CD14-positive monocyte (primary cell): ENCODE results near the gene TGFBR1. TPM values are rescaled to one million over a fixed set of nuclear protein-coding genes. Genes with fewer than 3 reads are reported as not detected.
A peak's percentile ranks its signal among the peaks of the same experiment; 100 is the strongest.

Source experiments
- DNase-seq, 3 donors: peaks; one replicate each; pipeline ENCODE4 v3.0.0-alpha.2; 2011 to 2022
- H2AFZ ChIP-seq: 2 replicates; pipeline ENCODE4 v1.6.0; 2012; ENCODE audit warnings: mild to moderate bottlenecking, low read depth, low read length, inconsistent platforms; ENCODE audit not compliant: insufficient read depth, poor library complexity, severe bottlenecking
- H3K27ac ChIP-seq, 2 donors: 1 replicate in 1 of 2; 2 replicates in 1 of 2; pipeline ENCODE4 v1.5.1; 2012 to 2013; ENCODE audit warnings: low read length in 2 of 2, control low read depth in 1 of 2, inconsistent platforms in 1 of 2, low read depth in 1 of 2, mild to moderate bottlenecking in 1 of 2
- H3K27me3 ChIP-seq, 2 donors: one replicate each; pipeline versions ENCODE4 v1.6.0 to v1.6.1; 2011 to 2013; ENCODE audit warnings: low read length in 2 of 2; ENCODE audit not compliant: control insufficient read depth in 2 of 2, insufficient read depth in 2 of 2
- H3K36me3 ChIP-seq, 2 donors: replicated peaks in 1 of 2; 1 replicate in 1 of 2; 2 replicates in 1 of 2; pipeline versions ENCODE4 v1.5.1 to v1.6.1; 2012 to 2013; ENCODE audit warnings: low read length in 2 of 2, control low read depth in 1 of 2, inconsistent platforms in 1 of 2, mild to moderate bottlenecking in 1 of 2; ENCODE audit not compliant: insufficient read depth in 2 of 2, control insufficient read depth in 1 of 2
- H3K4me1 ChIP-seq, 2 donors: 1 replicate in 1 of 2; 2 replicates in 1 of 2; pipeline versions ENCODE4 v1.5.1 to v1.6.1; 2012 to 2013; ENCODE audit warnings: low read length in 2 of 2, control low read depth in 1 of 2, inconsistent platforms in 1 of 2, mild to moderate bottlenecking in 1 of 2, moderate library complexity in 1 of 2; ENCODE audit not compliant: insufficient read depth in 2 of 2, control insufficient read depth in 1 of 2
- H3K4me2 ChIP-seq: replicated peaks from 2 replicates; pipeline ENCODE3; 2012; ENCODE audit warnings: low read length, moderate library complexity, mild to moderate bottlenecking; ENCODE audit not compliant: poor library complexity, severe bottlenecking; ENCODE audit errors: extremely low read depth
- H3K4me3 ChIP-seq, 3 experiments: fragments of 200-600 bp in 1 of 3; sonication (generic) in 1 of 3; replicated peaks in 1 of 3; 1 replicate in 2 of 3; 2 replicates in 1 of 3; pipeline ENCODE4 v1.5.1; 2011 to 2013; ENCODE audit warnings: low read length in 3 of 3, mild to moderate bottlenecking in 3 of 3, control low read depth in 2 of 3, low read depth in 2 of 3, inconsistent platforms in 1 of 3, moderate library complexity in 1 of 3
- H3K79me2 ChIP-seq: 2 replicates; pipeline ENCODE4 v1.6.0; 2012; ENCODE audit warnings: mild to moderate bottlenecking, control low read depth, inconsistent platforms, low read length, moderate library complexity; ENCODE audit not compliant: insufficient read depth
- H3K9ac ChIP-seq: 2 replicates; pipeline ENCODE4 v1.6.0; 2017; ENCODE audit warnings: low read length, mild to moderate bottlenecking; ENCODE audit not compliant: insufficient read depth, poor library complexity, severe bottlenecking
- H3K9me3 ChIP-seq, 2 donors: replicated peaks in 1 of 2; 1 replicate in 1 of 2; 2 replicates in 1 of 2; pipeline versions ENCODE4 v1.5.1 to v1.6.1; 2012 to 2013; ENCODE audit warnings: low read length in 2 of 2, control low read depth in 1 of 2; ENCODE audit not compliant: control insufficient read depth in 1 of 2, insufficient read depth in 1 of 2
- H4K20me1 ChIP-seq: 2 replicates; pipeline ENCODE4 v1.6.0; 2012; ENCODE audit warnings: mild to moderate bottlenecking, low read length, control low read depth, moderate library complexity; ENCODE audit not compliant: insufficient read depth
- H3K27ac Mint-ChIP-seq, 7 donors: one replicate each; pipeline ENCODE4 v1.8.0; 2020; ENCODE audit warnings: mild to moderate bottlenecking in 7 of 7, mixed read lengths in 7 of 7, moderate library complexity in 6 of 7, inconsistent platforms in 2 of 7
- H3K27me3 Mint-ChIP-seq, 3 donors: one replicate each; pipeline ENCODE4 v1.8.0; 2021 to 2022; ENCODE audit warnings: low read depth in 3 of 3, mild to moderate bottlenecking in 3 of 3, mixed read lengths in 3 of 3, moderate library complexity in 3 of 3, inconsistent platforms in 1 of 3
- H3K36me3 Mint-ChIP-seq, 2 donors: one replicate each; pipeline ENCODE4 v1.8.0; 2020; ENCODE audit warnings: mixed read lengths in 2 of 2, inconsistent platforms in 1 of 2, mild to moderate bottlenecking in 1 of 2
- H3K4me1 Mint-ChIP-seq: one replicate; pipeline ENCODE4 v1.8.0; 2020; ENCODE audit warnings: mild to moderate bottlenecking, mixed read lengths
- H3K4me3 Mint-ChIP-seq, 2 donors: one replicate each; pipeline ENCODE4 v1.8.0; 2020; ENCODE audit warnings: mild to moderate bottlenecking in 2 of 2, mixed read lengths in 2 of 2, moderate library complexity in 1 of 2
- H3K9me3 Mint-ChIP-seq, 7 donors: one replicate each; pipeline ENCODE4 v1.8.0; 2020 to 2022; ENCODE audit warnings: mixed read lengths in 7 of 7, mild to moderate bottlenecking in 6 of 7, moderate library complexity in 6 of 7, inconsistent platforms in 2 of 7
- WGBS: methylation state at CpG from one replicate; pipeline ENCODE4 v1.1.5; 2013; ENCODE audit warnings: missing lambda C conversion rate; ENCODE audit not compliant: insufficient coverage; 5-methylcytosine and 5-hydroxymethylcytosine counted together
- intact Hi-C, 2 donors: fragments of 100-400 bp; cut with micrococcal nuclease; formaldehyde crosslinking; loops; one replicate each; pipeline versions ENCODE4 v1.15.0 to v1.15.1; 2023
- polyA plus RNA-seq, 3 donors: library from polyadenylated mRNA; depleted of rRNA in 1 of 3; unstranded in 2 of 3; stranded (reverse) in 1 of 3; fragments of 300-500 nt in 2 of 3; fragments of >200 nt in 1 of 3; fragmentation: Illumina TruSeq in 2 of 3; gene quantifications; 1 replicate in 2 of 3; 2 replicates in 1 of 3; pipeline ENCODE4 v1.2.3, GENCODE V29; 2012 to 2021
- TF ChIP-seq, protein P1 (sequence below): fragments of 200-600 bp; IDR thresholded peaks from one replicate; pipeline ENCODE4 v1.8.0; 2022; ENCODE audit warnings: antibody characterized with exemption, mild to moderate bottlenecking

The TGFBR1 gene
- polyA plus RNA-seq, 3 donors: 10.7 to 26.8 (median 25.0) TPM

DNA sequence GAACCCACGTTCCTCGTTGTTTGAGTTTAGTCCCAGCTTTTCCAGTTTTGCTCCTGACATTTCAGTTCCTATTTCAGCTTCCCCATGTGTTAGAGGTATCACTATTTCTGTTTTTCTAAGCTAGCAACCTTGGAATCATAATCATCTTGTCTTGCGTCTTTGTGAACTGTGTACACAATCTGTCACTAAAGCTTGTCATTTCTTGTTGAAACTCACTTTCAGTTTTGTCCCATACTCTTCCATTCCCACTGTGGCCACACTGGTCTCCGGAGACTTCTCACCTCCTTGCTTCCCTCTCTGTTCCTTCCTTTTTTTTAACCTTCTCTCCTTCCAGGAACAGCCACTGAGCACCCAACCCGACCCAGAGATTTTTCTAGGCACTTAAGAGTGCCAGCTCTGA lies 36.9 kb downstream of the TGFBR1 start:
- WGBS: 78% methylated on average over 4 of the region's 5 CpGs
- no peak overlapping the region for H3K9ac ChIP-seq
- H3K27ac ChIP-seq: no peak overlapping the region
- DNase-seq: no peak
- intact Hi-C loops: loop anchor here (2.0 to 5.0 kb wide), 3 partner anchors 141 to 295 kb away; no protein-coding TSS in a partner anchor
- peaks cover 48 to 84% of the 10 kb centered on the region in 2 donors for H3K36me3 ChIP-seq
- H2AFZ ChIP-seq: no peak overlapping the region
- no peaks in the 10 kb centered on the region for H3K79me2 ChIP-seq
- peaks cover 73 to 77% of the 10 kb centered on the region in 2 donors for H3K36me3 Mint-ChIP-seq
- peaks cover 0 to 2% (median 2%) of the 10 kb centered on the region in 3 donors for H3K27me3 Mint-ChIP-seq
- no peak overlapping the region for H3K4me3 ChIP-seq
- H3K9me3 ChIP-seq: no peaks in the 10 kb centered on the region
- no peaks in the 10 kb centered on the region for H3K27me3 ChIP-seq
- no peaks in the 10 kb centered on the region for H3K9me3 Mint-ChIP-seq
- H3K4me2 ChIP-seq: no peak overlapping the region
- H4K20me1 ChIP-seq: peaks cover 13% of the 10 kb centered on the region
- peaks cover 24% of the 10 kb centered on the region for H3K4me1 Mint-ChIP-seq
- TF ChIP-seq, protein P1, sequence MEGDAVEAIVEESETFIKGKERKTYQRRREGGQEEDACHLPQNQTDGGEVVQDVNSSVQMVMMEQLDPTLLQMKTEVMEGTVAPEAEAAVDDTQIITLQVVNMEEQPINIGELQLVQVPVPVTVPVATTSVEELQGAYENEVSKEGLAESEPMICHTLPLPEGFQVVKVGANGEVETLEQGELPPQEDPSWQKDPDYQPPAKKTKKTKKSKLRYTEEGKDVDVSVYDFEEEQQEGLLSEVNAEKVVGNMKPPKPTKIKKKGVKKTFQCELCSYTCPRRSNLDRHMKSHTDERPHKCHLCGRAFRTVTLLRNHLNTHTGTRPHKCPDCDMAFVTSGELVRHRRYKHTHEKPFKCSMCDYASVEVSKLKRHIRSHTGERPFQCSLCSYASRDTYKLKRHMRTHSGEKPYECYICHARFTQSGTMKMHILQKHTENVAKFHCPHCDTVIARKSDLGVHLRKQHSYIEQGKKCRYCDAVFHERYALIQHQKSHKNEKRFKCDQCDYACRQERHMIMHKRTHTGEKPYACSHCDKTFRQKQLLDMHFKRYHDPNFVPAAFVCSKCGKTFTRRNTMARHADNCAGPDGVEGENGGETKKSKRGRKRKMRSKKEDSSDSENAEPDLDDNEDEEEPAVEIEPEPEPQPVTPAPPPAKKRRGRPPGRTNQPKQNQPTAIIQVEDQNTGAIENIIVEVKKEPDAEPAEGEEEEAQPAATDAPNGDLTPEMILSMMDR: no peak
- H3K4me3 Mint-ChIP-seq: no peak overlapping the region
- H3K27ac Mint-ChIP-seq: peak overlapping the region in 3 of 7 donors; percentile 8 to 64 (median 40)
- peaks cover 12 to 16% of the 10 kb centered on the region in 2 donors for H3K4me1 ChIP-seq

DNA sequence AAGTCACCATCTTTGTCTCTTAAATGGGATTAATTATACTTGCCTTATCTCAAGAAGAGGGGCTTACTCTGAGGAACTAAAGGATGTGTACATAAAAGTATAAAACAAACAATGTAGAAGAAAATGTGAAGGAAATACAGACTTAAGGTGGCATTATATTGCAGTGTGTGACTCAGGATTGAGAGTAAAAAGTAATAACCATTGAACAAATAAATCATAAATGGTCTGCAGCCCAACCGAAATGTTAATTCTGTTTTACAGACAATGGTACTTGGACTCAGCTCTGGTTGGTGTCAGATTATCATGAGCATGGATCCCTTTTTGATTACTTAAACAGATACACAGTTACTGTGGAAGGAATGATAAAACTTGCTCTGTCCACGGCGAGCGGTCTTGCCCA lies 37.4 kb downstream of the TGFBR1 start:
- DNase-seq: no peak
- H3K9me3 Mint-ChIP-seq: no peaks in the 10 kb centered on the region
- WGBS: no CpG with 5 or more reads among the region's 4 CpGs
- Histone ChIP-seq H3K9ac (no peak overlapping the region), H3K4me1 (peaks cover 8 to 12% of the 10 kb centered on the region in 2 donors), H3K9me3 (no peaks in the 10 kb centered on the region), H3K79me2 (no peaks in the 10 kb centered on the region), H2AFZ (no peak overlapping the region), H3K4me3 (no peak overlapping the region), H3K27me3 (no peaks in the 10 kb centered on the region), H3K36me3 (peaks cover 52 to 88% of the 10 kb centered on the region in 2 donors), H4K20me1 (peaks cover 13% of the 10 kb centered on the region), H3K4me2 (no peak overlapping the region), H3K27ac (no peak overlapping the region)
- H3K36me3 Mint-ChIP-seq: peaks cover 77 to 80% of the 10 kb centered on the region in 2 donors
- intact Hi-C loops: loop anchor here in 1 of 2 donors (5.0 kb wide), 2 partner anchors 170 to 295 kb away; no protein-coding TSS in a partner anchor
- H3K4me1 Mint-ChIP-seq: peaks cover 20% of the 10 kb centered on the region
- peaks cover 0 to 2% (median 2%) of the 10 kb centered on the region in 3 donors for H3K27me3 Mint-ChIP-seq
- no peak overlapping the region for H3K4me3 Mint-ChIP-seq
- no peak overlapping the region for H3K27ac Mint-ChIP-seq
- TF ChIP-seq, protein P1: no peak
